GM19455 (cell line): ENCODE data around the gene TMEM37.

Experiments
- ATAC-seq: cut with Tn5 transposase; IDR thresholded peaks from one replicate; pipeline ENCODE4 v1.9.1; 2021; ENCODE audit not compliant: unreplicated experiment

Gene TMEM37

GRCh38 chr2:119451336-119452050, 19.8 kb downstream of the TMEM37 start:
- no peak for ATAC-seq

- no peak for ATAC-seq
These were observed 22.4 kb downstream of the TMEM37 start for GRCh38 chr2:119453972-119454593.

- ATAC-seq = no peak
These were observed 23.5 kb downstream of the TMEM37 start for GRCh38 chr2:119455066-119455718.

- no peak for ATAC-seq
These were observed 28.4 kb downstream of the TMEM37 start for GRCh38 chr2:119460076-119460475.

GRCh38 chr2:119461811-119462210, 30.2 kb downstream of the TMEM37 start:
- ATAC-seq = no peak

GRCh38 chr2:119462574-119462973, 30.9 kb downstream of the TMEM37 start:
- no peak for ATAC-seq

- no peak for ATAC-seq
These were observed 31.5 kb downstream of the TMEM37 start for GRCh38 chr2:119463136-119463535.

GRCh38 chr2:119463990-119464389, 32.3 kb downstream of the TMEM37 start:
- ATAC-seq = no peak

GRCh38 chr2:119464981-119465380, 33.3 kb downstream of the TMEM37 start:
- no peak for ATAC-seq

GRCh38 chr2:119465687-119466086, 34.0 kb downstream of the TMEM37 start:
- no peak for ATAC-seq

GRCh38 chr2:119466373-119466772, 34.7 kb downstream of the TMEM37 start:
- no peak for ATAC-seq

- no peak for ATAC-seq
These were observed 36.7 kb downstream of the TMEM37 start for GRCh38 chr2:119468154-119468955.

- no peak for ATAC-seq
These were observed 37.5 kb downstream of the TMEM37 start for GRCh38 chr2:119469131-119469530.

- ATAC-seq = no peak
These were observed 38.1 kb downstream of the TMEM37 start for GRCh38 chr2:119469661-119470297.

GRCh38 chr2:119472749-119473148, 41.1 kb downstream of the TMEM37 start:
- no peak for ATAC-seq

- ATAC-seq = no peak
These were observed 42.1 kb downstream of the TMEM37 start for GRCh38 chr2:119473621-119474370.

GRCh38 chr2:119474371-119475224, 42.9 kb downstream of the TMEM37 start:
- no peak for ATAC-seq

GRCh38 chr2:119475225-119475856, 43.7 kb downstream of the TMEM37 start:
- no peak for ATAC-seq

- ATAC-seq = no peak
These were observed 44.2 kb downstream of the TMEM37 start for GRCh38 chr2:119475857-119476244.
